ENCODE data around the gene ST6GALNAC3.

GRCh38 chr1:76335882-76336281, 261.3 kb downstream of the ST6GALNAC3 start:
- no peak for TF ChIP-seq CTCF (conservative IDR thresholded peaks at IDR 0.05; ENCODE audit: low read length)
- no peak for TF ChIP-seq EZH2phosphoT487 (IDR thresholded peaks at IDR 0.05; ENCODE audit: borderline replicate concordance)

Measured in Loucy (cell line).